CD4-positive, alpha-beta T cell (primary cell): Measurements from ENCODE around the gene IGFLR1. TPM values are rescaled to one million over a fixed set of nuclear protein-coding genes. Genes with fewer than 3 reads are reported as not detected.
A peak's percentile ranks its signal among the peaks of the same experiment; 100 is the strongest.
"Not testable (repeated sequence)": the region's sequence is repeated elsewhere in the genome, so short reads cannot be mapped to it uniquely, and the experiment has no call there.

ENCODE experiments used
- ATAC-seq: fragments of 200-7000 bp; cut with Tn5 transposase; one replicate; pipeline ENCODE4 v1.10.0; 2022; ENCODE audit warnings: mild to moderate bottlenecking; ENCODE audit not compliant: poor library complexity
- CTCF ChIA-PET: fragments of 350-600 bp; sonication (Branson Sonifier 250); formaldehyde crosslinking; loops from one replicate; lab custom pipeline; 2021; ENCODE audit warnings: antibody characterized with exemption, inconsistent platforms; lab: Charles Lee
- POLR2A ChIA-PET: fragments of 350-600 bp; sonication (Branson Sonifier 250); formaldehyde crosslinking; loops from one replicate; lab custom pipeline; 2021; ENCODE audit warnings: antibody characterized with exemption, inconsistent platforms; lab: Charles Lee
- DNase-seq, 14 experiments: peaks; one replicate each; pipeline ENCODE4 v3.0.0-alpha.2; 2013 to 2020; ENCODE audit warnings: mixed read lengths in 2 of 14
- H3K27ac ChIP-seq, 2 donors: one replicate each; pipeline versions ENCODE4 v1.5.1 to v1.7.0; 2013; ENCODE audit warnings: low read length in 2 of 2, low read depth in 1 of 2, mild to moderate bottlenecking in 1 of 2
- H3K27me3 ChIP-seq, 2 experiments: 1 replicate in 1 of 2; 2 replicates in 1 of 2; pipeline versions ENCODE4 v1.6.1 to v1.7.0; 2013; ENCODE audit warnings: low read length in 2 of 2, control low read depth in 1 of 2, mild to moderate bottlenecking in 1 of 2, moderate library complexity in 1 of 2; ENCODE audit not compliant: insufficient read depth in 2 of 2, control insufficient read depth in 1 of 2
- H3K36me3 ChIP-seq: one replicate; pipeline ENCODE4 v1.6.1; 2013; ENCODE audit warnings: low read length, control low read depth; ENCODE audit not compliant: insufficient read depth
- H3K4me1 ChIP-seq: one replicate; pipeline ENCODE4 v1.6.1; 2013; ENCODE audit warnings: low read length, control low read depth; ENCODE audit not compliant: insufficient read depth
- H3K4me3 ChIP-seq: one replicate; pipeline ENCODE4 v1.5.1; 2013; ENCODE audit warnings: mild to moderate bottlenecking, low read length, moderate library complexity
- H3K9me3 ChIP-seq, 2 experiments: 1 replicate in 1 of 2; 2 replicates in 1 of 2; pipeline versions ENCODE4 v1.6.1 to v1.7.0; 2013; ENCODE audit warnings: low read length in 2 of 2, mild to moderate bottlenecking in 2 of 2, control low read depth in 1 of 2, moderate library complexity in 1 of 2; ENCODE audit not compliant: control insufficient read depth in 1 of 2, insufficient read depth in 1 of 2
- H3K27ac Mint-ChIP-seq: one replicate; pipeline ENCODE4 v1.8.0; 2020; ENCODE audit warnings: mixed read lengths
- H3K27me3 Mint-ChIP-seq: one replicate; pipeline ENCODE4 v1.8.0; 2021; ENCODE audit warnings: mixed read lengths
- H3K36me3 Mint-ChIP-seq: one replicate; pipeline ENCODE4 v1.8.0; 2021; ENCODE audit warnings: low read depth, mixed read lengths
- H3K4me1 Mint-ChIP-seq: one replicate; pipeline ENCODE4 v1.8.0; 2021; ENCODE audit warnings: low read depth, mixed read lengths
- H3K4me3 Mint-ChIP-seq: one replicate; pipeline ENCODE4 v1.8.0; 2020; ENCODE audit warnings: mild to moderate bottlenecking, mixed read lengths
- H3K9me3 Mint-ChIP-seq: one replicate; pipeline ENCODE4 v1.8.0; 2020; ENCODE audit warnings: mixed read lengths
- intact Hi-C, 2 experiments: fragments of 100-400 bp; cut with DNase I in 1 of 2; cut with micrococcal nuclease in 1 of 2; formaldehyde crosslinking; loops; one replicate each; pipeline versions ENCODE4 v1.15.1 to v1.9.0; 2023 to 2025; cut with DNase I, micrococcal nuclease
- total RNA-seq, 174 experiments: library from RNA in 2 of 174; stranded (reverse) in 2 of 174; gene quantifications; one replicate each; pipeline ENCODE4 v1.2.3 and lab custom pipeline; 2021 to 2026
- TF ChIP-seq, protein P1 (sequence below): fragments of 200-600 bp; IDR thresholded peaks from one replicate; pipeline ENCODE4 v1.8.0; 2022; ENCODE audit warnings: antibody characterized with exemption, mild to moderate bottlenecking

IGFLR1 gene
- total RNA-seq, 2 experiments from 2014 or later, result 40.3 to 43.1 TPM

DNA sequence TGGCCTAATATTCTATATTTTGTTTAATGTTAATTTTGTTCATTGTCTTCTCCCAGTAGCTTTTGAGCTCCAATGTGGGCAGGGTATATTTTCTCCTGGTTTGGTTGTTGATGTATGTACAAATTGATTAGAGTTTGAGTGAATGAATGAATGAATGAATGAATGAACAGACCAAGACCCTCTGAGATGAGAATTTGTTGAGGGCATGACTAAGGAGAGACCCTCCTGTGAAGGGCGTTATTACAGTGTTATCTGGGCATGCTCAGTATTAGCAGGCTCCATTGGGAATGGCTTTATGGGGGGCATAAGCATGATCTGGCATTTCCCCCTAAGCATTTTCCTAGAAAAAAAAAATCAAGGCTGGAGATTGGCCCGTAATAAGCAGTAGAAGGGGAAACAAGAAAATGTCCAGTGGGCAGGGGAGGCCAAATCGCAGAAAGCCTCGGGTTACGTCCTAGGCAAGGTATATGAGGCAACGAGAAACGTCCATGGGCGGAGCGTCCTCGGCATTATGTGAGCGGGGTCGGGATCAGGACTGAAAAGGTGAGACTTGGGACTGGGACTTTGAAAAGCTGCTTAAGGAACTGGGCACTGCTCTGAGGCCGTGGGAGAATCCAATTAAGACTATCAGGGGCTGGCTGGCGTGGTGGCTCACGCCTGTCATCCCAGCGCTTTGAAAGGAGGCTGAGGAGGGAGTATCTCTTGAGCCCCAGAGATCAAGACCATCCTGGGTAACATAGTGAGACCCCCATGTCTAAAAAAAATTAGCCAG is 32.2 kb upstream of the IGFLR1 start:
- Mint-ChIP-seq H3K27ac (no peak overlapping the region), H3K4me3 (peak overlapping the region; percentile 90), H3K4me1 (peaks cover 24% of the 10 kb centered on the region), H3K9me3 (no peaks in the 10 kb centered on the region), H3K27me3 (no peaks in the 10 kb centered on the region), H3K36me3 (no peaks in the 10 kb centered on the region)
- Histone ChIP-seq H3K36me3 (peaks cover 4% of the 10 kb centered on the region), H3K4me3 (peak overlapping the region; percentile 69), H3K27ac (no peak overlapping the region), H3K27me3 (no peaks in the 10 kb centered on the region), H3K9me3 (no peaks in the 10 kb centered on the region), H3K4me1 (peaks cover 21% of the 10 kb centered on the region)
- peak in 1 of 14 experiments; percentile 26 for DNase-seq
- ChIA-PET CTCF (no interaction called here), POLR2A (no interaction called here)
- TF ChIP-seq, protein P1, sequence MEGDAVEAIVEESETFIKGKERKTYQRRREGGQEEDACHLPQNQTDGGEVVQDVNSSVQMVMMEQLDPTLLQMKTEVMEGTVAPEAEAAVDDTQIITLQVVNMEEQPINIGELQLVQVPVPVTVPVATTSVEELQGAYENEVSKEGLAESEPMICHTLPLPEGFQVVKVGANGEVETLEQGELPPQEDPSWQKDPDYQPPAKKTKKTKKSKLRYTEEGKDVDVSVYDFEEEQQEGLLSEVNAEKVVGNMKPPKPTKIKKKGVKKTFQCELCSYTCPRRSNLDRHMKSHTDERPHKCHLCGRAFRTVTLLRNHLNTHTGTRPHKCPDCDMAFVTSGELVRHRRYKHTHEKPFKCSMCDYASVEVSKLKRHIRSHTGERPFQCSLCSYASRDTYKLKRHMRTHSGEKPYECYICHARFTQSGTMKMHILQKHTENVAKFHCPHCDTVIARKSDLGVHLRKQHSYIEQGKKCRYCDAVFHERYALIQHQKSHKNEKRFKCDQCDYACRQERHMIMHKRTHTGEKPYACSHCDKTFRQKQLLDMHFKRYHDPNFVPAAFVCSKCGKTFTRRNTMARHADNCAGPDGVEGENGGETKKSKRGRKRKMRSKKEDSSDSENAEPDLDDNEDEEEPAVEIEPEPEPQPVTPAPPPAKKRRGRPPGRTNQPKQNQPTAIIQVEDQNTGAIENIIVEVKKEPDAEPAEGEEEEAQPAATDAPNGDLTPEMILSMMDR, result no peak
- intact Hi-C loops, result loop anchor here (2.0 to 10.0 kb wide), 3 partner anchors 16 to 283 kb away; partner anchors contain the start of genes PROSER3 (in 2 of the 2) and LRFN3 (in 1 of the 2)
- no peak for ATAC-seq

DNA sequence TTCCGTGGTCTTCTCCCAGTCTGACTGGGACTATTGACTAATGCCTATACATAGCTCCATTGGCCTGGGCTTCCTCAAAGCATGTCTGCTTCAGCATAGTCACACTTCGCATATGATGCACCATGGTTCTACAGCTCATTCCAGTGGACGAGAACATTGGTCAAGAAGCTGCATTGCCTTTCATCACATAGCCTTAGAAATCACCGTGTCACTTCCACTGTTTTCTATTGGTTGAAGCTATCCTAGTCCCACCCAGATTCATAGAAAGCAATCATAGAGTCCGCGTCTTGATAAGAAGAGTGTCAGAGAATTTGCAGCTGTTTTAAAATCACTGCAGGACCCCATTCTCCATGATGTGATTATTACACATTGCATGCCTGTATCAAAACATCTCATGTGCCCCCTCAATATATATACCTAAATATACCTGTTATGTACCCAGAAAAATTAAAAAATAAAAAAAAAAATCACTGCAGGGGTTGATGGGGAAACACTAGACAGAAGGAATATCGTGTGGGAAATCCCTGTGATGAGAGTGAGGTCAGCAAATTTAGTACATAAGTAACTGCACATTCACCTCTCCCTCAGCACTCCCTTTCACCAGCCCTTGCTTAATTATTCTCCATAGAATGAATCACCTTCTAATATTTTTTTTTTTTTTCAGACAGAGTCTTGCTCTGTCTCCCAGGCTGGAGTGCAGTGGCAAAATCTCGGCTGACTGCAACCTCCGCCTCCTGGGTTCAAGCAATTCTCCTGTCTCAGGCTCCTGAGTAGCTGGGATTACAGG is 31.0 kb upstream of the IGFLR1 start:
- Mint-ChIP-seq H3K4me3 (peak overlapping the region; percentile 42), H3K9me3 (no peaks in the 10 kb centered on the region), H3K4me1 (peaks cover 24% of the 10 kb centered on the region), H3K36me3 (peaks cover 5% of the 10 kb centered on the region), H3K27ac (no peak overlapping the region), H3K27me3 (no peaks in the 10 kb centered on the region)
- DNase-seq (no peak), ATAC-seq (no peak)
- TF ChIP-seq, protein P1, result no peak
- H3K27ac ChIP-seq, result no peak overlapping the region
- peaks cover 1% of the 10 kb centered on the region for H3K36me3 ChIP-seq
- intact Hi-C loops, result loop anchor here in 1 of 2 experiments (10.0 kb wide), 1 partner anchor 162 kb away; the partner anchor contains the start of gene LRFN3
- no peaks in the 10 kb centered on the region for H3K9me3 ChIP-seq
- H3K4me3 ChIP-seq, result no peak overlapping the region
- peaks cover 21% of the 10 kb centered on the region for H3K4me1 ChIP-seq
- CTCF ChIA-PET, result interaction anchor here (0.6 kb wide), 1 partner anchor 47 kb away, joined by 3 read pairs; no protein-coding TSS in a partner anchor
- H3K27me3 ChIP-seq, result no peaks in the 10 kb centered on the region
- POLR2A ChIA-PET, result interaction anchor here (1.7 kb wide), 1 partner anchor 13 kb away, joined by 3 read pairs; no protein-coding TSS in a partner anchor

DNA sequence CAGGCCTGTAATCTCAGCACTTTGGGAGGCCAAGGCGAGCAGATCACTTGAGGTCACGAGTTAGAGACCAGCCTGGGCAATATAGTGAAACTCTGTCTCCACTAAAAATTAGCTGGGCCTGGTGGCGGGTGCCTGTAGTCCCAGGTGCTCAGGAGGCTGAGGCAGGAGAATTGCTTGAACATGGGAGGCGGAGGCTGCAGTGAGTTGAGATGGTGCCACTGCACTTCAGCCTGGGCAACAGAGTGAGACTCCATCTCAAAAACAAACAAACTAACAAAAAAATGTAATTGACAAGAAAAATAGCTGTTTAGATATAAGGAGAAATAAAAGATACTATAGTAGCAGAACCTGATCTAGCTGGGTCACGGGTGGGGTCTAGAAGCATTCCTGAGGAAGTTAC is 30.1 kb upstream of the IGFLR1 start:
- H3K27ac Mint-ChIP-seq, H3K9me3 Mint-ChIP-seq, H3K36me3 Mint-ChIP-seq, H3K4me3 ChIP-seq, ATAC-seq, H3K27me3 ChIP-seq, DNase-seq, H3K9me3 ChIP-seq, CTCF ChIA-PET, H3K27me3 Mint-ChIP-seq, H3K36me3 ChIP-seq, H3K4me3 Mint-ChIP-seq, H3K27ac ChIP-seq: not testable (repeated sequence)
- peaks cover 24% of the 10 kb centered on the region for H3K4me1 Mint-ChIP-seq
- intact Hi-C loops, result loop anchor here in 1 of 2 experiments (10.0 kb wide), 1 partner anchor 162 kb away; the partner anchor contains the start of gene LRFN3
- POLR2A ChIA-PET, result interaction anchor here (1.7 kb wide), 1 partner anchor 12 kb away, joined by 3 read pairs; no protein-coding TSS in a partner anchor
- peaks cover 21% of the 10 kb centered on the region for H3K4me1 ChIP-seq
